ENCODE data around the gene SRRM2. TPM values are rescaled to one million over a fixed set of nuclear protein-coding genes. Genes with fewer than 3 reads are reported as not detected.
A peak's percentile ranks its signal among the peaks of the same experiment; 100 is the strongest.

Gene SRRM2
- total and polyA plus RNA-seq, 9 of the 15 experiments (the other 6 are each of a cell fraction or from before 2014, with no cell fraction given), result 26.7 to 563 (median 81.1) TPM

- Histone ChIP-seq H3K9me3 (replicated peaks; ENCODE audit: control insufficient read depth, insufficient read depth, low read depth, low read length) (peaks cover 6% of the 10 kb centered on the region), H2AFZ (ENCODE audit: low read depth, low read length) (no peak overlapping the region), H3K36me3 (ENCODE audit: control insufficient read depth, insufficient read depth, low read length) (peaks cover 99% of the 10 kb centered on the region), H3K9me1 (ENCODE audit: control insufficient read depth, insufficient read depth, low read length) (no peaks in the 10 kb centered on the region), H3K27me3 (ENCODE audit: control insufficient read depth in 2 of 2, insufficient read depth in 2 of 2, low read length in 2 of 2) (no peaks in the 10 kb centered on the region), H3K4me1 (replicated peaks in 1 of 2; ENCODE audit: control insufficient read depth in 2 of 2, insufficient read depth in 2 of 2, low read length in 2 of 2) (peaks cover 15 to 60% of the 10 kb centered on the region in 2 experiments; a peak in 4 of 5 replicates), H3K27ac (ENCODE audit: extremely low read depth, low read depth, low read length) (0 out of 3 replicates have a peak overlapping the region, but pooled peaks have one; percentile 31), H3K79me2 (ENCODE audit: control insufficient read depth, insufficient read depth, low read length) (peaks cover 56% of the 10 kb centered on the region), H3K4me3 (no peak overlapping the region), H4K20me1 (replicated peaks; ENCODE audit: control insufficient read depth, insufficient read depth, low read length) (peaks cover 24% of the 10 kb centered on the region), H3K4me2 (ENCODE audit: insufficient read depth, low read length) (no peak overlapping the region), H3K9ac (ENCODE audit: insufficient read depth in 1 of 2, low read depth in 2 of 2, low read length in 2 of 2) (peak overlapping the region in 1 of 2 experiments; percentile 28; a peak in 1 of 4 replicates)
- FAIRE-seq, result no peak
- in situ Hi-C loops (cut with MboI) (no loop called here), intact Hi-C loops (cut with micrococcal nuclease) (no loop called here)
- BruUV-seq (replicated peaks), result no TSS peak
- DNase-seq (ENCODE audit: extremely low read depth in 1 of 4, low spot score in 3 of 4), result peak in 1 of 4 experiments; percentile 29
- TF ChIP-seq MNT (conservative IDR thresholded peaks at IDR 0.05) (no peak), SUPT5H (IDR thresholded peaks at IDR 0.05) (0 out of 2 replicates have a peak, but pooled peaks have one; percentile 34), KLF13 (tag; IDR thresholded peaks at IDR 0.05; ENCODE audit: borderline replicate concordance, low read depth) (no peak), HSF4 (CRISPR knock-in tag; IDR thresholded peaks at IDR 0.05; ENCODE audit: borderline replicate concordance) (no peak), POLR2A (conservative IDR thresholded peaks at IDR 0.05) (peak; percentile 22; the same call in 1 of the 2 replicates), POLR2H (tag; IDR thresholded peaks at IDR 0.05; ENCODE audit: low read depth) (no peak), MYBL2 (IDR thresholded peaks at IDR 0.05; ENCODE audit: low read depth) (no peak), MYBL2 (CRISPR knock-in tag; IDR thresholded peaks at IDR 0.05; ENCODE audit: borderline replicate concordance) (no peak), PHB (CRISPR knock-in tag; IDR thresholded peaks at IDR 0.05) (no peak), HDGF (IDR thresholded peaks at IDR 0.05) (no peak), CEBPG (CRISPR knock-in tag; IDR thresholded peaks at IDR 0.05) (no peak), CEBPG (tag; conservative IDR thresholded peaks at IDR 0.05 in 1 of 2, IDR thresholded peaks at IDR 0.05 in 1 of 2) (no peak), NUFIP1 (IDR thresholded peaks at IDR 0.05; ENCODE audit: partially characterized antibody) (no peak)
- POLR2A ChIA-PET, result interaction anchor here (2.1 to 9.0 kb wide), 5 partner anchors 9 to 29 kb away, joined by 10 to 96 read pairs (median 15); partner anchors contain the start of genes ELOB and SRRM2
- ATAC-seq, result no peak
- WGBS (ENCODE audit: insufficient coverage, low coverage, missing lambda C conversion rate), result 49% methylated on average over 14 of the region's 14 CpGs
- CTCF ChIA-PET (ENCODE audit: low intra/inter-chr PET ratio), result no interaction called here
Measured at GRCh38 chr16:2767891-2768290, 15.5 kb downstream of the SRRM2 start.
